CD4-positive, alpha-beta T cell treated with Interleukin-4 for 1 hour (primary cell): Measurements from ENCODE around the gene TDRD3.
"Not testable (repeated sequence)": the region's sequence is repeated elsewhere in the genome, so short reads cannot be mapped to it uniquely, and the experiment has no call there.

Experiments used
- DNase-seq, 2 donors: peaks; one replicate each; pipeline ENCODE4 v3.0.0-alpha.2; 2020 to 2022

The TDRD3 gene

DNA sequence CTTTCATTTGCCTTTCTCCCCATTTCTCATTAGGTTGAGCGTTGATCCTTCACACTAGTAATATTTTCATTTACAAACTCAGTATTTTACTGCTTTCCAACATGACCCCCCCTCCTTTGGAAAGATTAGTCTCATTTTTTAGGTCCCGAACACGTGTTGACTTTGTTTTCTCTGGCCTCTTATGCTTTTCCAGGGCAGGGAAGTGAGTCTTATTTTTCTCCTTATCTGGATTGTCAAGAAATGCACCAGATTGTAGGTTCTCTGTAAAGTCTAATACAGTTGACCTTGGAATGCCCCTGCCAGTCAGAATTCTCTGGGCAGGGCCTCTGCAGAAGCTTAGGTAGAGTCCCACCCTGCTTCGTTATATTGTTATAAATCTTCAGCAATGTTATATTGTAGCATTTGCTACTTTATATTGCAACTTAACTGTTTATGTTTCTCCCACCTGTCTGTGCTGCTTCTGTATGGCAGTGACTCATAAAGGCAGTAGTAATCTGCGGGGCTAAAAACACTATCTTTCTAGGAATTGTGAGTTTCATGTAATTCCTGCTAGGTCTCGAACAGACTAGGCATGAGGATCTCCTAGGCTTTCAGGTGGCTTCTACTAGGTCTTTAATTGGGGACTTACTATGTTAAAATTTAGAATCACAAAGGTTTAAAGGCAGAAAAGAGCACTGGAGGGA lies 2.0 kb downstream of the TDRD3 start:
- DNase-seq, result no peak

DNA sequence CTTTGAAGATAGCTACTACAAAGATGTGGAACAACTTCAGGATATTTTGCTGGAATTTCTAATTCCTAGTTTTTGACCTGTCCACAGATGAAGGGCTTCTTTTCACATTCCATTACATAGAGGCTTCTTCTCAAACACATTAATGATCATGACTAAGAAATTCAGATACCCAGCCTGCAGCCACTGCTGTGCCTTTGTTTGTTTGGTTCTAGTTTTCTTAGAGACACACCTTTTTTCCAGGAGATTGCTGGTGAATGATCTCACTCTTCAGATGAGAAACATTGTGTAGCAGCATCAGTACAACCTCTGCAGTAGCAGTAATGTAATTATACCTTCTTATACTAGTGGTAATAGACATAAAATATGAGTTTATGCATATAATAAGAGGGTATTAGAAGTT lies 5.0 kb downstream of the TDRD3 start:
- no peak for DNase-seq

DNA sequence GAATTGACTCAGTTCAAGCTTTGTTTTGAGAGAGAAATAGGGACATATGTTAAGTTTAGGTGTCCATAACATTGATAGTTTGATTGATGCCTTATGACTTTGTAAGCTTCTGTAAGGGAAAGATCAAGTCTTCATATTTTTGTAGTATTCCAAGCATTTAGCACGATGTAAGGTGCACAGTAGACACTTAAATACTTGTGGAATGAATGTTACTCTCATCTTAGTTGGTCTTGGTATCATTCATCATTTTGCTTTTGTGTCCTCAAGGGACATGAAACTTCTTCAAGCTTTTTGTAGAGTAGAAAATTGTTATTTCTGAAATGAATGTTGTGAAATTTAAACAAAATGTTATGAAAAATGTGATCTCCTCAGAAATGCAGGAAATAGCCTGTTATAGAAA lies 10.1 kb downstream of the TDRD3 start:
- no peak for DNase-seq

DNA sequence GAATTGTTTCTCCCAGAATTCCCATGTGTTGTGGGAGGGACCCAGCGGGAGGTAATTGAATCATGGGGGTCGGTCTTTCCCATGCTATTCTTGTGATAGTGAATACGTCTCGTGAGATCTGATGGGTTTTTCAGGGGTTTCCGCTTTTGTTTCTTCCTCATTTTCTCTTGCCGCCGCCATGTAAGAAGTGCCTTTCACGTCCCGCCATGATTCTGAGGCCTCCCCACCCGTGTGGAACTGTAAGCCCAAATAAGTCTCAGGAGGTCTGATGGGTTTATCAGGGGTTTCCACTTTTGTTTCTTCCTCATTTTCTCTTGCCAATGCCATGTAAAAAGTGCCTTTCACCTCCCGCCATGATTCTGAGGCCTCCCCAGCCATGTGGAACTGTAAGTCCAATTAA lies 10.8 kb downstream of the TDRD3 start:
- not testable (repeated sequence) for DNase-seq

DNA sequence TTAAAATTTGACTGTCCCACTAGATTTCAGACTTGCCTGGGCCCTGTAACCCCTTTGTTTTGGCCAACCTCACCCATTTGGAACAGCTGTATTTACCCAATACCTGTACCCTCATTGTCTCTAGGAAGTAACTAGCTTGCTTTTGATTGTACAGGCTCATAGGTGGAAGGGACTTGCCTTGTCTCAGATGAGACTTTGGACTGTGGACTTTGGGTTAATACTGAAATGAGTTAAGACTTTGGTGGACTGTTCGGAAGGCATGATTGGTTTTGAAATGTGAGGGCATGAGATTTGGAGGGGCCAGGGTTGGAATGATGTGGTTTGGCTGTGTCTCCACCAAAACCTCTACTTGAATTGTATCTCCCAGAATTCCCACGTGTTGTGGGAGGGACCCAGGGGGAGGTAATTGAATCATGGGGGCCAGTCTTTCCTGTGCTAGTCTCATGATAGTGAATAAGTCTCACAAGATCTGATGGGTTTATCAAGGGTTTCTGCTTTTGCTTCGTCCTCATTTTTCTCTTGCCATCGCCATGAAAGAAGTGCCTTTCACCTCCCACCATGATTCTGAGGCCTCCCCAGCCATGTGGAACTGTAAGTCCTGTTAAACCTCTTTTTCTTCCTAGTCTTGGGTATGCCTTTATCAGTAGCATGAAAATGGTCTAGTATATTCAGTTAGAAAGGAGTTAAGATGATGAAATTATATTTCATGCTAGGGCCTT lies 12.7 kb downstream of the TDRD3 start:
- DNase-seq, result not testable (repeated sequence)

DNA sequence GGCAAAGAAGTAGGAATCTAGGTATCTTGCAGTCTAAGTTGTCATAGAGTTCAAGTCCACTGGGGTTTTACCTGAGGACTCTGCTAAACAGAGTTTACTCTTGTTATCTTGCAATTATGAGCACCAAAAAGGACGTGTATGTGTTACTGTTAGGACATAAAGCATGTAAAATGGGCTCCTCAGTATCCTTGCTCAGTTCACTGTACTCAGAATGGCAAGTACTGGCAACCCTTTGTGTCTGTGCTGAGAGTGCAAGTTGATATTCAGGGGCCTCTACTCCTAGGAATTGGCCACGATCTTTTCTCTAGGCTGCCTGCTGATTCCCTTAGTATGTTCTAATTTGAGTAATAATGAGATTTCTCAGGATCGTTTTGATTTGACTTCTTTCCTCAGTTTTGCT lies 13.3 kb downstream of the TDRD3 start:
- no peak for DNase-seq

DNA sequence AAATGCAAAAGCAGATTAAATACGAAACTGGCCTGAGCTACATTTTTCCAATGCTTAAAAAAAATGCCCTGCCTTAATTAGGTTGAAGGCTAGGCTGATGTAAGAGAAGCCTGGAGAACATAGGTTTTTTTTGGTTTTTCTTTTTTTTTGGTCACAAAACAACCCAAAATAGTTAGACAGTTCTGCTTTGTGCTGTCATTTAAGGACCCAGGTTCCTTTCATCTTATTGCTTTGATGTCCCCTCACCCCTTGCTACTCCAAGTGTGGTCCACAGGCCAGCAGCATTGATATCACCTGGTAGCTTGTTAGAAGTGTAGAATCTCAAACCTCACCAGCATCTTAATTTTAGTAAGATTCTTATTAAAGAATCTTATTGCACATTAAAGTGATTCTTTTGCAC lies 14.4 kb downstream of the TDRD3 start:
- DNase-seq, result no peak

DNA sequence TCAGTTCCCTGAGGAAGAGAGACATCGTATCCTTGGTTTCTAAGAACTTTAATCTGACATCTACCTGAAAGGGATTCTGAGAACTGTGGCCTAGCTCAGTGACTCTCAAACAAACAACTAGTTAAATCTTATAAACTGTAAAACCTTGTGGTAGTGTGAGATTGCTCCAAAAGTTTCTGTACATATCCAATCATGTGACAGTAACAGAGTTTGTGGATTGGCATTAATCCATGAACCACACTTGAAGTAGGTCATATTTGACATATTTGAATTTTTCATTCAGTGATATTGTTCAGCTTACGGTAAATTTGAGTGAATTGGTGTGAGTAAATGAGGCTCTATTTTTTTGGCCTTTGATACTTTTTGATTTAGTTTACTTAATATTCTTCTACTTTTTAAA lies 15.0 kb downstream of the TDRD3 start:
- DNase-seq, result no peak

DNA sequence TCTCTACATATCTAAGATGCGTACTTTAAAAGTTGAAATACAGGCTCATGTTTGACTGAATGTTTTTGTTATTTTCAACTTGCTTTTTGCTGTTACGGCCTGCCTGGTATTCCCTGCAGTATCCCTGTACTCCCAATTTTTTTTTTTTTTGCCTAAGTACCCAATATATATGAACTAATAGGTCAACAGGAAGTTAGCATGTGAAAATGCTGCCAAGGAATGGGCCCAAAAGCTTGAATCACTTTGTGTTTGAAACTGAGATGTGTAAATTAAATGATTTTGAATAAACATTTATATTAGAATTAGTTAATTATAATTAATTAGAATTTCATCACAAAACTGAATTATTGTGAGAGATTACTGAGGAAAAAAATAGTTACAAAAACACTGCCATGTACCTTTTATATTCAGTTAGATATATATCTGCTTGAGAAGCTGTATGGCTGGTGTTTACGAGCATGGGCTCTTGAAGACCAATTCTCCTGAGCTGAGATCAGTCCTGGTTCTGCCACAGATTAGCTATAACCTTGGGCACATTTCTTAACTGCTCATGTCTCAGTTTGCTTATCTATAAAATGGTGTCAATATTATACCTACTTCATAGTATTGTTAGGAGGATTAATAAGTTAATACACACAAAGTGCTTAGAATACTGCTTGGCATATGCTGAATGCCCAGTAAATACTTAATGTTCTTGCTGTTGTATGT lies 16.0 kb downstream of the TDRD3 start:
- no peak for DNase-seq

DNA sequence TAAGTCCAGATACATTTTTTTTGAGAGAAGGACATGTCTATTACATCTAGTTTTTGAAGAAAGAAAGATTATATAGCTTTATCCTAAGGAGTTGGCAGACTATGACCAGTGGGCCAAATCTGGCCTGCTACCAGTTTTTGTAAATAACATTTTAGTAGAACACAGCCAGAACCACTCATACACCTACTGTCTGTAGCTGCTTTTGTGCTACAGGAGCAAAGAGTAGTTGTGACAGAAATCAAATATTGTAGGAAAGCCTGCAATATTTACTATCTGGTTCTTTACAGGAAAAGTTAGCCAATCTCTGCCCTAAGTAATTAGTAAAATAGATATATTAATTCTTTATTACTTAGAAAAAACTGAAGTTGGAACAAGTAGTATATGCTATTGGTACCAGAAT lies 17.2 kb downstream of the TDRD3 start:
- DNase-seq, result no peak

DNA sequence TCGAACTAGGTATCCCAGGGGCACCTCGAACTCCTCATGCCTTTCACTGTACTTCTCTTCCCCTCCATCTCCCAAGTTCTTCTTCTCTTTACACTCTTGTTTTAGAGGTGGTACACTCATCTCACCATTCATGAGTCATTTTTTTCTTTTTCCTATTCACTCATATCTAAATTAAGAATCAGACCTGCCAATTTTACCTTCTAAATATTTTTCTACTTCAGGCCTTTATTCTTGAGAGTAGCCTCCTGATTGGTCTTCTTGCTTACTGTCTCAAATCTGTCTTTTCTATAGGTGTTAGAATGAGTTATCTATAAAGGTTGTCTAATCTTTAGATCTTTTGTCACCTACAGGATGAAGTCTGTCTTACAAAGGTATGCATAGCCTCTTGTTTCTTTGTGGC lies 20.7 kb downstream of the TDRD3 start:
- no peak for DNase-seq

DNA sequence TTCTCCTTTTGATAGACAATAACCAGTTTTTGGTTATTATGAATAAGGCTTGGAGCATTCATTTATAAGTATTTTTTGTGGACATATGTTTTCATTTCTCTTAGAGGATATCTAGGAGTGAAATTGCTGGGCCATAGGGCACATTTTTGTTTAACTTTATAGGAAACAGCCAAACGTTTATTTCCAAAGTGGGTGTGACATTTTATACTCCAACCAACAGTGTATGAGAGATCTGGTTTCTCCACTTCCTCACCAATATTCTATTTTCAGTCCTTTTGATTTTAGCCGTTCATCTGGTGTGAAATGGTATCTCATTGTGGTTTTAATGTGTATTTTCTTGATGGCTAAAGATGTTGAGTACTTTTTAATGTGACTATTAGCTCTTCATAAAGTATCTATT lies 21.9 kb downstream of the TDRD3 start:
- no peak for DNase-seq

DNA sequence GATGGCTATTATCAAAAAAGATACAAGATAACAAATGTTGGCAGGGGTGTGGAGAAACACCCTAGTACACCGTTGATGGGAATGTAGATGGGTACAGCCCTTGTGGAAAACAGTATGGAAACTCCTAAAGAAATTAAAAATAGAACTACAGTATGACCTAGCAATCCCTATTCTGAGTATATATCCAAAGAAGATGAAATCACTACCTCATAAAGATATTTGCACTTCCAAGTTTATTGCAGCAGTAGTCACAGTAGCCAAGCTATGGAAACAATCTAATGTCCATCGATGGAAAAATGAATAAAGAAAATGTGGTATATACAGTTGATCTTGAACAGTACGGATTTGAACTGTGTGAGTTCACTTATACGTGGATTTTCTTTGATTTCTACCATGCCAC lies 28.3 kb downstream of the TDRD3 start:
- DNase-seq, result no peak

DNA sequence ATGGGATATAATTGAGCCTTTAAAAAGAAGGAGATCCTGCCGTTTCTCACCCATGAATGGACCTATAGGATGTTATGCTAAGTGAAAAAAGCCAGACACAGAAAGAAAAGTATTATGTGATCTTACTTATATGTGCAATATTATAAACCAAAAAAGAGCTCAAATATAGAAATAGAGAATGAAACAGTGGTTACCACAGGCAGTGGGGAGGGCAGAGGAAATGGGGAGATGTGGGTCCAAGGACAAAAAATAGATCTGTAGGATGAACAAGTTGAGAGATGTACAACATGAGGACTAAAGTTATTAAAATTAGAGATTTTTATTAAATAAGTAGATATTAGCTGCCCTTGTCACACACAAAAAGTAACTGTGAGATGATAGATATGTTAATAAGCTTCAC lies 29.1 kb downstream of the TDRD3 start:
- DNase-seq, result no peak

DNA sequence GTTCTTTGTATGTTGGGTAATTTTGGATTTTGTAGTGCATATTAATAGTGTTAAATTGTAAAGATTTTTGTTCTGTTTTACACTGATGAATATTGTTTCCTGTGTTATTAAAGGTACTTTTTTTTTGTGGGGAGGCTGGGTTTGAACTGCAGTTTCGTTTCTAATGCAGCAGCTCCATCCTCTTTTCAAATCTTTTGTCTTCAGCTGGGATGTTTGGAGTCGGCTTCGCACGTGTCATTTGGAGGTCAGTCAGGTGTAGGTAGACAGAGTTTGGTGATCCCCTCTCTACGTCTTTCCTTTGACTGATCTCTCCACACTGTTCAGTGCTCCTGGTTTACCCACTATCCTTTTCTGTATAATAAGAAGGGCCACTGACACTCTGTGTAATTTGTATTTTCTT lies 30.3 kb downstream of the TDRD3 start:
- peak in 1 of 2 donors; percentile 24 for DNase-seq

DNA sequence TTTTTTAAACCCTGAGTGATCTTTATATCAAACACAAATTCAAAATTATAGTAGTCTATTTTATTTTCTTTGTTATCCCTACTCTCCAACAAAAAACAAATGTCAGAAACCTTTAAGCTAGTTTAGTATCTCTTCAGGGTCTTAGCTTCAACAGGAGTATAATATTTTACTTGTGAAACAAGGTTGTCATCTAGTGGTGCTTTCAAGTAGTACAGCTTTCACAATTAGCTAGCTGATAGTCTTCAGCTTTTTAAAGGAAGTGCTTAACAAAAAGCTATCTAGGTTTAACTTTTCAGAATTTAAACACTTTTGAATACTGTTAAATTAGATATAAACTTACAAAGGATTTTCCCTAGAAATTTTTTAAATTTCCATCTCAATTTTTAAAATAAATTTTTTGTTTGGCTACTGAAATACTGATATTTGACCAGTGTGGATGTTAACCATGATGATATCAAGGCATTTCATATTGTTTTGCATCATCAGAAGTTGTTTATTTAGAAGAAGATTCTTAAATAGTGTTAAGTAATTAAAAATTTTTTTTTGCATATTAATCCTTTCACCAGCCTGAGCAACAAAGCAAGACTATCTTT lies 34.2 kb downstream of the TDRD3 start:
- DNase-seq, result peak in 1 of 2 donors; percentile 73

DNA sequence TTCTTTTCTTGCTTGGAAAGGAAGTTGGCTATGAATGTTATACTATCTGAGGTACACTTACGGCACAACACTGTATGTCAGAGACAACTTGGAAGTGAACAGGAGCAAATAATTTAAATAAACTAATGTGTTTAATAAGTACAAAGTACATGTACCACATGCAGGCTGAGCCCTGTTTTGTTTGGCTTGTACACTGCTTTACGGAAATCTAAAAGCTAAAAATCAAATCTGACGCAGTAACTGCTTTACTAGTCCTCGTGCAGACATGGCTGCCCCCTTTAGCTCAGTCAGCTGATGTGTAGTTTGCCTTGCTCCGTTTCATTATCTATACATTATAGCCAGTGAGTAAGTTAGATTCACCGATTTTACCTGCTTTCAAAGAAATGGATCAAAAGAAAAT lies 36.5 kb downstream of the TDRD3 start:
- DNase-seq, result no peak

DNA sequence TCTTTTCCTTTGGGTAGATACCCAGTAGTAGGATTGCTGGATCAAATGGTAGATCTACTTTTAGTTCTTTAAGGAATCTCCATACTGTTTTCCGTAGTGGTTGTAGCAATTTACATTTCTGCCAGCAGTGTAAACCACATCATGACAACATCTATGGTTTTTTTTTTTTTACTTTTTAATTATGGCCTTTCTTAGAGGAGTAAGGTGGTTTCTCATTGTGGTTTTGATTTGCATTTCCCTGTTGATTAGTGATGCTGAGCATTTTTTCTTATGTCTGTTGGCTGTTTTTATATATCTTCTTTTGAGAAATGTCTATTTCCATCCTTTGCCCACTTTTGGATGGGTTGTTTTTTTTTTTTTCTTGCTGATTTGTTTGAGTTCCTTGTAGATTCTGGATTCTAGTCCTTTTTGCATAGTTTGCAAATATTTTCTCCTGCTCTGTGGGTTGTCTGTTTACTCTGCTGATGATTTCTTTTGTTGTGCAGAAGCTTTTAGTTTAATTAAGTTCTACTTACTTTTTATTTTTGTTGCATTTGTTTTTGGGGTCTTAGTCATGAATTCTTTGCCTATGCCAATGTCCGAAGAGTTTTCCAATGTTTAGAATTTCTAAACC lies 38.8 kb downstream of the TDRD3 start:
- peak in 1 of 2 donors; percentile 18 for DNase-seq

DNA sequence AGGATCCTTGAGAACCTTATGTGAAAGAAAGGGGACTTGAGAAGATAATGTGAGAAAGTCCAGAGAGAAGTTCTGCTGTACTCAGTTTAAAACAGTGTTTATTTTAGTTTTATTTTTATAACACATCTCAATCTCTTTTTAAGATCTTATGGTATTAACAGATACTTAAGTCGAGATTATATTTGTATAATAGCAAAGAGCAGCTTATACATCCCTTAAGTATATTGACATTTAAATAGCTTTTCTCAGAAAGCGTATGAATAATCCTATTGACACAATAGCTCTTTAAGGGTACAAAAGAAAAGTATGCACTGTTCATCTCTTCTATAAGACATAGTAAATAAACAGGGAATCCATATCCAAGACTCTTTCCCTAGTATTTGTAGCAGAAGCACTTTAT lies 42.2 kb downstream of the TDRD3 start:
- no peak for DNase-seq

DNA sequence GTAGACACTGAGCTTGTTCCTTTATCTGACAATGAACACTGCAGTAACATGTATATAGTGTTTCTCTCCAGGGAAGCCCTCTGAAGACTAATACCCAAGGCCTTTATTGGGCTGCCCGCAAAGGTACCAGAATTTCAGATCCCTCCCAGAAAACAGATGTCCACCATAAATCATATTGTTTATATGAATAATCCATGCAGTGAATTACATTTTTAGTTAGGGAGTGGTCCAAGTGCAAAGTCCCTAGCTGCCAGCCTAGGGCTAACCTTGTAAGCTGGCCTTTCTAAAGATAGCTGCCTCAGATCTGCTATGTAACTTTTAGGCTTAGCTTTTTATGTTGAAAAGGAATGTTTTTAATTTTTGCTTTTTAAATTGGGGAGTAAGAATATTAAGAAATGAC lies 44.7 kb downstream of the TDRD3 start:
- DNase-seq, result no peak

DNA sequence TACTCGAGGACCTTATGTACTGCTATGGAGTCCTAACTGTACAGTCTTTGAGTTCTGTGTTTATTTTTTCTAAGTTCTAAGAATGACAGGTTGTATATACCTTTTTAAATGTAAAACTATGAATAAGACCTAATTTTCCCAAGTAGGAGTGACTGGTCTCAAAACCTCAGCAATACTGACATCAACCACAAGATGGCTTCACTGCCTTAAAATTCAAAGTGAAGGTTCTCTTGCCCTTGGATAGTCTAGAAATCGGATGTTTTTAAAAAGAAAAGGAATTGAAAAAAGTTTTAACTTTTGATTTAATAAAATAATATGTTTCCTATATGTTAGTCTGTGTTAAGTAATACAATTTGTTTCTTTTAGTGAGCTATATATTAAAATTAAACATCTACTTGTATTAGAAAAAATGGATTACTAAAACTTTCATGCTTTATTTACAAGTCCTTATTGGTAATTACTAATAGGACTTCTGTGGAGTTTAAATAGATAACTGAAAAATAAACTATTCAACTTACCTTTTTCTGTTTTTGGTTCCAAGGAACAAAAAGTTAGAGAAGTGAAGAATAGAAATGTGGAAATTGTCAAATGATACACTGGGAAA lies 52.0 kb downstream of the TDRD3 start:
- DNase-seq, result peak in 1 of 2 donors; percentile 35

DNA sequence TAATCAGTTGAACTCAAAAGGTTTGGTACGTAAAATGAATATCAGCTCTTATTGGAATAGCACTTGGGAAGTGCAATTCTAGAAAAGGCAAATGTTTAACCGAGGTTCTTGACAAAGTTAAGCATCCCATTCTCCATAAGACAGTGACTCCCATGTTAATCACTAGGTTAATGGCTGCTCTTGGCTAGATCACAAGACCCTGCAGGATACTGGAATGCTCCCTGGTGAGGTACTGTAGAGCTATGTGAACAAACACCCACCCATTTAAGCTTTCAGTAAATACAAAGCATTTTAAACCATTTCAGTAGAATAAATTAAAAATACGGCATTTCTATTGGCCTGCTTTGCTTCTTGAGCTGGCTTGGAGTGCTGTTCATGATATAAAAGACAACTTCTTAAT lies 56.5 kb downstream of the TDRD3 start:
- DNase-seq, result no peak

DNA sequence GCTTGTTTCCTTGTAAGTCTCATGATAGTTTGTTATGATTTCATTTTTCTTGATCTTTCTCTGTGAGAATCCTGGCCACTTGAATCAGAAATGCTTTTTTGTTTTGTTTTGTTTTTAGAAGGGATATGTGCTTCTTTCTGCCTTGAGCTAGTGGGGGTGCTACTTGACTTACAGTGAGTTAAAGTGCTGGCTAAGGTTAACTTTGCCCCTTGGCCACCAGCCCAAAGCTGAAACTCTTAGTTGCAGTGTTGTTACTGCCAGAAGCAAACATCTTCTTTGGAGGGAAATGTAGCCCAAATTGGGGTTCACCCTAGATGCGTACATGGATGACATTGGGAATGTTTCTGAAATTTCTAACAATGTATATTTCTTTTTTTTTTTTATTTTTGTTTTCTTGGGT lies 57.4 kb downstream of the TDRD3 start:
- no peak for DNase-seq
